Posterior vena cava (tissue), 2 donors: ENCODE data around the gene DNAH7. TPM values are rescaled to one million over a fixed set of nuclear protein-coding genes. Genes with fewer than 3 reads are reported as not detected.
"Not testable (repeated sequence)": the region's sequence is repeated elsewhere in the genome, so short reads cannot be mapped to it uniquely, and the experiment has no call there.

ENCODE experiments used
- DNase-seq: peaks from one replicate; pipeline ENCODE4 v3.0.0-alpha.2; 2020; ENCODE audit warnings: low spot score
- intact Hi-C, 2 donors: fragments of 100-400 bp; cut with DNase I; formaldehyde crosslinking; loops; one replicate each; pipeline versions ENCODE4 v1.14.1 to v1.14.2; 2022 to 2023
- total RNA-seq, 2 donors: library from RNA; stranded (reverse); fragmentation: NEBNext Ultra II Directional; extraction: Animal tissue kit (Norgen Biotek cat#: 25700); gene quantifications; one replicate each; pipeline ENCODE4 v1.2.1, GENCODE V29; 2021
- donor health status: DM: yes; HTN: yes; CAD: no.
- donor health status: DM: yes; HTN: yes; CAD: no.

DNAH7 gene
- total RNA-seq, 2 donors from 2014 or later: 1.4 to 2.5 TPM

DNA sequence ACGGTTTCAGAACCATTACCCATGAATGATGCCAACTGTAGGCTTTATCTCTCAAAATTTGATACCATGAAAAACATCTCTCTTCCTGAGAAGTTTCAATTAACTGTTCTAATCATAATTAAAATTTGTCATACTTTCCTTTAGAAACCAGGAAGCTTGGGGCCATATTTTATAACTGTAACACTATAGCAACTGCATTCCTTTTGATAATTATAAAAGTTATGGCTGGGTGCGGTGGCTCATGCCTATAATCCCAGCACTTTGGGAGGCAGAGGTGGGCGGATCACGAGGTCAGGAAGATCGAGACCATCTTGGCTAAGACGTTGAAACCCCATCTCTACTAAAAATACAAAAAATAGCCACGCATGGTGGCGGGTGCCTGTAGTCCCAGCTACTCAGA, 70.6 kb downstream of the DNAH7 start:
- intact Hi-C loops: no loop called here
- no peak for DNase-seq

GRCh38 chr2:195995499-195995898, 73.1 kb downstream of the DNAH7 start:
- peak; percentile 56 for DNase-seq
- intact Hi-C loops: no loop called here

- no peak for DNase-seq
- intact Hi-C loops: no loop called here
Measured at GRCh38 chr2:195993623-195994022, 75.0 kb downstream of the DNAH7 start.

DNA sequence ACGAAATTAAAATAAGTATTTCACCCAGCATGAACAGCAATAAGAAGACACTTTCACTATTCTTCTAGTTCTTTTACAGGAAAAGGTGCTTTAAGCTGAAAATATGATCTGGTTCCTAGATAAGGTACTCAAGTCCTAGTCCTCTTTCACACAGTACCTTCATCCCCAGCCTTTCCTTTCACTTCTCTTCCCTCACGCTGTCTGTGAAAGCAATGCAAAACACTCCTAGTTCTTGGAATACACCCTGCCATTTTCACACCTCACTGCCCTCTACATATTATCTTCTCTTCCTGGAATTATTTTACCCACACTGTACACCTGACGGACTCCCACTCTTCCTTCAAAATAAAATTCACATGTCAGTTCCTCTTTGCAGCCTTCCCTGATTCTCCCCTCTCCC, 82.9 kb downstream of the DNAH7 start:
- DNase-seq: no peak

GRCh38 chr2:195984923-195985726, 83.5 kb downstream of the DNAH7 start:
- intact Hi-C loops: no loop called here
- DNase-seq: no peak

More for the DNA sequence above, 82.9 kb downstream of the DNAH7 start:
- intact Hi-C loops: no loop called here

- no peak for DNase-seq
- intact Hi-C loops: no loop called here
Measured at GRCh38 chr2:195967336-195967735, 101.3 kb downstream of the DNAH7 start.

DNA sequence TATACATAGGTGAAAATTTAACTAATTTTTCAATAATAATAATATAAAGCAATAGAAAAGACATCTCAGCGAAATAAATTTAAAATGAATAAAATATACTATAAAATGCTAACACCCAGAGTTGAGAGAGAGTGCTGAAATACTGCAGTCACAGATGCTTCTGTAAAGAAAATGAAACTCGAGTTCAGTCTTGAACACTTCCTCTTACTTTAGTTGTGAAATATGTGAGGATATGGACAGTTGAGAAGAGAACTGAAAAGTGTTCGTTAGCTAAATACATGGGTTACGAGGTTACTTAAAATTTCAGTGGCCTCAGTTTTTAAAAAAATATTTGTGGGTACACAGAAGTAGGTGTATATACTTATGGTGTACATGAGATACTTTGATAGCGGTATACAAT, 106.8 kb downstream of the DNAH7 start:
- no peak for DNase-seq
- intact Hi-C loops: no loop called here

DNA sequence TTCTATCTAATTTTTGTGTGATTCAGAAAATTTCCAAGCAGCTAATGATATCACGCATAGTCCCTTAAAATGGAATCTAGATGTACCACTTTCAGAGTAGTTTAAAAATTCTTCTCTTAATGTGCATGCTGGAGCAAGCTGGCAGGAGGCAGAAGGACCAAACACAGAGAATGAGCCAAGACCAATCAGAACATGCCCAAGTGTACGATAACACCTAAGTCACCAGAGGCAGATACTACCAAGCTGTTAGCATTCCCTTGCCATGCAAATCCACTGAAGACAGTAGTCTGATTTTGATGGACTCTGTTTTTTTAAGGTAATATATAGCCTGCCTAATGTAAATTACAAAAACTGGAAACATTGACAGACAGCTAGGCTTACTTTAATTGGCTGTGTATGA, 109.3 kb downstream of the DNAH7 start:
- intact Hi-C loops: no loop called here
- no peak for DNase-seq

GRCh38 chr2:195956725-195957124, 111.9 kb downstream of the DNAH7 start:
- intact Hi-C loops: no loop called here

GRCh38 chr2:195945056-195945455, 123.6 kb downstream of the DNAH7 start:
- intact Hi-C loops: no loop called here
- no peak for DNase-seq

More at GRCh38 chr2:195956725-195957124, 111.9 kb downstream of the DNAH7 start:
- DNase-seq: no peak

DNA sequence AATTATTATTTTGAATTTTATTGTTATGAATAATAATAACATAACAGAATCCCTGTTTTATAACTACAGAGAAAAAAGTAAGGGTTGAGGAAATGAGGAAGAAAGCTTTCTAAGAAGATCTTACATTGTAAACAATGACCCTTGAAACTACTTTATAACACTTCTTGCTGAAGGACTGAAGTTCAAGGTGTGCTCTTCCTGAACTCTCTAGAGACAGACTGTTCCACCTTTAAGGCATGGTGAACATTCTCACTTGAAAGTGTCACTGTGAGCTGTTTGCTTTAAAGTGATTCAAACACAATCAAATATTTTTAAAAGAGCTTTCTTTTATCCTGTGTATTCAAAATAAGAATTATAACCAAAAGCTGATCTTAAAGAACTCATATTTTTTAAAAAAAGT, 131.5 kb downstream of the DNAH7 start:
- no peak for DNase-seq
- intact Hi-C loops: no loop called here

GRCh38 chr2:195934484-195934883, 134.2 kb downstream of the DNAH7 start:
- DNase-seq: no peak
- intact Hi-C loops: no loop called here

DNA sequence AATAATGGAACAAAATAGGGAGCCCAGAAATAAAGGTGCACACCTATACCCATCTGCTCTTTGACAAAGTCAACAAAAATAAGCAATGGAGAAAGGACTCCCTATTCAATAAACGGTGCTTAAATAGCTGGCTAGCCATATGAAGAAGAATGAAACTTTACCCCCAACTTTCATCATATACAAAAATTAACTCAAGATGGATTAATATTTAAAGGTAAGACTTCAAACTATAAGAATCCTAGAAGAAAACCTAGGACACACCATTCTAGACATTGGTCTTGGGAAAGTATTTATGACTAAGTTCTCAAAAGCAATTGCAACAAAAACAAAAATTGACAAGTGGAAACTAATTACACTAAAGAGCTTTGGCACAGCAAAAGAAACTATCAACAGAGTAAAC, 139.1 kb downstream of the DNAH7 start:
- no peak for DNase-seq
- intact Hi-C loops: no loop called here

DNA sequence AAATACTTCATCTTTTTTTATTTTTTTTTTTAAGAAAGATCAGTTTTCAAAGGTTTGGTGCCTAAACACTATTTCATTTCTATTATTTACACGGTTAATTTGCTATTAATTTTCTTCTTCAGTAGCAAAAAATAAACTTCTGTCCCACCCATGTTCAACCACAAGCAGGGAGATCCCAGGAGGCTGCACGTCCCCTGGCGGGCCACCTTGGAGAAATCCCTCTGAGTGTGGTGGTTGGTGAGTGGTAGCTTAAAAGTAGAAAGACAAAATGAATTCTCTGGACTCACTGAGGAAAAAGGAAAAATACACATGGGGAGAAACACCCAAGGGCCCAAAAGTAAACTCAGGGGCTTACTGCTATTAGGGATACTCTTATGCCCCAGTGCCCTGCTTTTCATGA, 143.5 kb downstream of the DNAH7 start:
- DNase-seq: no peak
- intact Hi-C loops: no loop called here

- DNase-seq: no peak
- intact Hi-C loops: no loop called here
Measured at GRCh38 chr2:195923889-195924288, 144.7 kb downstream of the DNAH7 start.

GRCh38 chr2:195917021-195917600, 151.5 kb downstream of the DNAH7 start:
- intact Hi-C loops: not testable (repeated sequence)

GRCh38 chr2:195912079-195912478, 156.6 kb downstream of the DNAH7 start:
- no peak for DNase-seq

More at GRCh38 chr2:195917021-195917600, 151.5 kb downstream of the DNAH7 start:
- DNase-seq: not testable (repeated sequence)

GRCh38 chr2:195910570-195910969, 158.1 kb downstream of the DNAH7 start:
- intact Hi-C loops: no loop called here
- DNase-seq: no peak

More at GRCh38 chr2:195912079-195912478, 156.6 kb downstream of the DNAH7 start:
- intact Hi-C loops: no loop called here

GRCh38 chr2:195909926-195910325, 158.7 kb downstream of the DNAH7 start:
- DNase-seq: no peak

GRCh38 chr2:195907474-195907873, 161.2 kb downstream of the DNAH7 start:
- DNase-seq: no peak
- intact Hi-C loops: no loop called here

More at GRCh38 chr2:195909926-195910325, 158.7 kb downstream of the DNAH7 start:
- intact Hi-C loops: no loop called here

DNA sequence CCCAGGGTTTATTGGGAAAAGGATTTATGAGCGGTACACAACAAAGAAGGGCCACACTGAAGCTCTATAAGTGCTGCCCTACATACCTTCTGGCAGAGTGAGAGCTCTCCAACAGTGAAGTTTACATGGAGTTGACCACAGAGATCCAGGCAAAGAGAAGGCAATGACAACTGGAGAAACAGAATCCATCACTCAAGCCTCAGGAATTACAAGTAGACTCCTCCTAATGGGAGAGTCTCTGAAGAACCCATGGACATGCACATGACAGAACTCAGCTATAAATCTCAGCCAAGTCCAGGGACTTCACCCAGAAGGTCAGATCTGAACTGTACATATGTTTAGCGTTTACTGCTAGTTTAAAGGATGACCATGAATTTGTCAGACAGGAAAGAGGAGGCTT, 164.7 kb downstream of the DNAH7 start:
- no peak for DNase-seq
- intact Hi-C loops: no loop called here
